HG02852 (cell line): ENCODE results near the gene SLC1A7.

Experiments used
- ATAC-seq: cut with Tn5 transposase; IDR thresholded peaks from one replicate; pipeline ENCODE4 v1.9.1; 2021; ENCODE audit warnings: mild to moderate bottlenecking, moderate library complexity; ENCODE audit not compliant: unreplicated experiment

SLC1A7 gene

DNA sequence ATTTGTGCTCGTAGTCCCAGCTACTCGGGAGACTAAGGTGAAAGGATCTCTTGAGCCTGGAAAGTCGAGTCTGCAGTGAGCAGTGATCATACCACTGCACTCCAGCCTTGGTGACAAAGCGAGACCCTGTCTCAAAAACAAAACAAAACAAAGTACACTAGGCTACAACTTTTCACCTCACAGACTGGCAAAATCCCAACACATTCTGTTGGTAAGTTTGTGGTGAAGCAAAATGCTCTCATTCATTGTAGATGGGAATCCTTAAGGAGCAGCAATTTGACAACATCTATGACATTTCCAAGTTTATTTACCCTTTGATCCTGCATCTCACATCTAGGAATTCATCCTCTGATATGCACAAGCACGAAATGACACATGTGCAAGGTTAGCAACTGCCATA lies 20.2 kb upstream of the SLC1A7 start:
- ATAC-seq: no peak

DNA sequence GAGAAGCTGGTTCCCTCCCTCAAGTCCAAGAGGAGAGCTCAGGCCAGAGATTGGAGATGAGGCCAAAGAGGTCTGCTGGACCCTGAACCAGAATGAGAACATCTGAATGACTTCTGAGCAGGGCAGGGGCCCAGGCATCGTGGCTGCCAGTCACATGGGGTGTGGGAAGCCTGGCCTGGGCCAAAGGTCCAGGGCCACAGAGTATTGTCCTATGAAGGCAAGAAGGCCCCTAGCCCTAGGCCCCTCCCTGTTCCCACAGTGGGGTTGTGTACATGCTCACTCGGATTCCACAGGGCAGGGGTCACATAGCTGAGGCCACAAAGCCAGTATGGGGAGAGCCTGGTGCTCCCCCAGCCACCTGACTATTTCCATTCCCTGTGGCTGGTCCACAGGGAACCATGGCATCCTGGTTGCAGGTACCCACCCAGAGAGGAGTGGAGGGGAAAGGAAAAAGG lies 18.5 kb upstream of the SLC1A7 start:
- ATAC-seq: no peak

DNA sequence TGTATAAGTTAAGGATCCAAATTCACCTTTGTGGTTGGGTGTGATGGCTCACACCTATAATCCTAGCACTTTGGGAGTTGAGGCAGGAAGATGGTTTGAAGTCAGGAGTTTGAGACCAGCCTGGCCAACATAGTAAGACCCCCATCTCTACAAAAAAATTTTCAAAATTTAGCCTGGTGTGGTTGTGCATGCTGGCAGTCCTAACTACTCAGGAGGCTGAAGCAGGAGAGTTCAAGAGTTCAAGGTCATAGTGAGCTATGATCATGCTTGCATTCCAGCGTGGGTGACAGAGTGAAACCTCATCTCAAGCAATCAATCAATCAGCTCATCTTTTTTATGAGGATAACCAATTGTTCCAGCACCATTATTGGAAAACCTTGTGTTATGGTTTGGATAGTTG lies 16.5 kb upstream of the SLC1A7 start:
- ATAC-seq: no peak

DNA sequence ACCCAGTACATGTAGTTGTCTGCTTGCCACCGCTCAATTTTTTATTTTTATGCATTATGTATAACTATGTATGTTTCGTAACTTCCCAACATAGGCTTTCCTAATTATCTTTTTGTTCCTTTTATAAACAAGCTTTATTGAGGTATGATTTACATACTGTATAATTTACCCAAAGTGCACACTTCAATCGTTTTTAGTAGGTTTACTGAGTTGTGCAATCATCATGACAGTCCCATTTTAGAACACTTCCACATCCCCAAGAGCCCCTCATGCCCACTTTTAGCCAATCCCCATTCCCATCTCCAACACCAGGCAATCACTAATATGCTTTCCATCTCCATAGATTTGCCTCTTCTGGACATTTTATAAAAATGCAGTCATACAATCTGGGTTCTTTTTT lies 14.3 kb upstream of the SLC1A7 start:
- ATAC-seq: no peak

DNA sequence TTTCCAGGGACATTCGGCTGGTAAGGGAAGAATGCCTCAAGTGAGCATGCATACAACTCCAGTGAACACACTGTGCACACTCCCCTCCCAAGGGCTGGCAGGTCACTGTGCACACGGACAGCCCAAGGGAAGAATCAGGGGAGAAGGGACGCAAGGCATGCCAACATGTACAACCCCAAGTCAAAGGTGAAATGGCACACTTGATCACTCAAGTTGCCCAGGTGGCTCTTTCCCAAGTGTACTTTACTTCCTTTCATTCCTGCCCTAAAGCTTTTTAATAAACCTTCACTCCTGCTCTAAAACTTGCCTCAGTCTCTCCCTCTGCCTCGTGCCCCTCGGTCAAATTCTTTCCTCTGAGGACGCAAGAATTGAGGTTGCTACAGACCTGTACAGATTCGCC lies 13.5 kb upstream of the SLC1A7 start:
- ATAC-seq: no peak

DNA sequence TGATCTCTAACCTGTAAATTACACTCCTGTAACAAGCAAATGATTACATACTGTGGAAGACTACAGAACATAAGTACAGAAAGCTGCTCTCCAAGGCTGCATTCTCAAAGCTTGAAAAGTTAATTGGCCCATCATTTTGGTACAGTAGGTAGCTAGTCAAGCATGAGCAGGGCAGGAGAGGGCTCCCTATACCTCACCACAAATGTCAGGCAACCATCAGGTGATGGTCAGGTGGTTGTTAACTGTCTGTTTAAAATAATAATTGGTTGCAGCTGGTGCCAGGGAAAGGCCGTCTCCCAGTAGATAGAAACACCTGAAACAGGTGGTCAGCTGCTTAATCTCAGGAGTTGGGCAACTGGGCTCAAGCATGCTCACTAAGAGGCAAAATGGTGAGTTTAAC lies 13.1 kb upstream of the SLC1A7 start:
- no peak for ATAC-seq

DNA sequence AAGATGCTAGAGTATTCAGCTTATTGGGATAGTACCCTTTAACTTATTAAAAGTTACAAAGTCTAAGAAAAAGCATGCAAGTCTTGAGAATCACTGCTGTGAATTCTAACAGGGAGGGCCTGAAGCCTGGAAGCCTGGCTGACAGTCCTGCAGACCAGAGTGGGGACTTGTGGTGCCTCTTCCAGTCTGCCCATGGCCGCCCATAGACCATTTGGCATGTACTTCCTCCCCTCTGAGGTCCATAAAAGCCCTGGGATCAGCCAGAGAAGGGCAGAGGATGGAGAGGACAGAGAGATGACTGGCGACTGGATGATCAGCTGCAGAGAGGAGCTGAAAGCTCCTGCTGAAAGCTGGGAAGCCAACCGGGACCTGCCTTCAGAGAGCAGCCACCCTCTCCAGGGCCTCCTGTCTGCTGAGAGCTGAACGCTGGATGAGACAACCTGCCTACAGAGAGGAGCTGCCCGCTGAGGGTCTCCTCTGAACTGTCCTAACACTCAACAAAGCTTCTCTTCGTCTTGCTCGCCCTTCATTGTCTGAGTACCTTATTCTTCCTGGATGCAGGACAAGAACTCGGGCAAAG lies 12.5 kb upstream of the SLC1A7 start:
- no peak for ATAC-seq

DNA sequence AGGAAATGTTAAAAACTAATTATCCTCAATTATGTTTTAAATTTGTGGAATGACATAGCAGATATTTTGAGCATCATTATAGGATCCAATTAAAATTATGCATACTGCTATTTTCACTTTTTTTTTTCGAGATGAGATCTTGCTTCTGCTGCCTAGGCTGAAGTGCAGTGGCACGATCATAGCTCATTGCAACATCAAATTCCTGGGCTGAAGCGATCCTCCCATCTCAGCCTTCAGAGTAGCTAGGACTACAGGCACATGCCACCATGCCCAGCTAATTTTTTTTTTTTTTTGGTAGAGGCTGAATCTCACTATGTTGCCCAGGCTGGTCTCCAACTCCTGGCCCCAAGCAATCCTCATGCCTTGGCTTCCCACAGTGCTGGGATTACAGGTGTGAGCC lies 11.3 kb upstream of the SLC1A7 start:
- ATAC-seq: no peak

DNA sequence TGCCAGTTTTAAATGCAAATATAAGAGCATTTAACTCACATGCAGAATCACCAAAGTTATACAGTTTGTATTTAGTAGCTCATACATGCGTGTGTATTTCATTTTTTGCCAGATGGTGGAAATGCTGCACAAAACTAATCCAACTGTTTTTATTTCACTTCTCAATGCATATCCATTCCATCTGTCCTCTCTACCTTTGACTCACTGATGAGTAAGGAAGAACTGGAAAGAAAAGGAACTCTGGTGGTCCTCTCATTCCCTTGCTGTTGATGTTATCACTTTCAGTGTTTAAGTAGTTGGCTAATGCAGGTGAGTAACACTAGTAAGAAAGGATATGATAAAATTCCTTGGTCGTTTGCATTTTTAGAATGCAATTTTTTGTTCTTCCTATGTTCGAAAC lies 5.7 kb upstream of the SLC1A7 start:
- ATAC-seq: no peak

DNA sequence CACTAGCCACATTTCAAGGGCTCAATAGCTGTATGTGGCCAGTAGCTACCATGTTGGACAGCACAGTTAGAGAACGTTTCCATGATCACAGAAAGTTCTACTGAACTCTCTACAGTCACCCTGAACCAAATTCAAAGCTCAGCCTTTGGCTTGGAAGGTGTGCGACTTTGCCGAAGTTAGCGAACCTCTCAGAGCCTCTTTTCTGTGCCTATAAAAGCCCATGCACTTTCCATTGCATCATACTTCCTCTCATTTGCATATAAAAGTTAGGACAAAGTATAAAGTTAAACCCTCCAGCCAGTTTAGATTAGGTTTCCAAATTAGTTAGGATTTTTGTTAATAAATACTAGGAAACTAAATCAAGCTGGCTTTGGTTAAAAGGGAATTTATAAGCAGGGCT lies 4.7 kb upstream of the SLC1A7 start:
- no peak for ATAC-seq

DNA sequence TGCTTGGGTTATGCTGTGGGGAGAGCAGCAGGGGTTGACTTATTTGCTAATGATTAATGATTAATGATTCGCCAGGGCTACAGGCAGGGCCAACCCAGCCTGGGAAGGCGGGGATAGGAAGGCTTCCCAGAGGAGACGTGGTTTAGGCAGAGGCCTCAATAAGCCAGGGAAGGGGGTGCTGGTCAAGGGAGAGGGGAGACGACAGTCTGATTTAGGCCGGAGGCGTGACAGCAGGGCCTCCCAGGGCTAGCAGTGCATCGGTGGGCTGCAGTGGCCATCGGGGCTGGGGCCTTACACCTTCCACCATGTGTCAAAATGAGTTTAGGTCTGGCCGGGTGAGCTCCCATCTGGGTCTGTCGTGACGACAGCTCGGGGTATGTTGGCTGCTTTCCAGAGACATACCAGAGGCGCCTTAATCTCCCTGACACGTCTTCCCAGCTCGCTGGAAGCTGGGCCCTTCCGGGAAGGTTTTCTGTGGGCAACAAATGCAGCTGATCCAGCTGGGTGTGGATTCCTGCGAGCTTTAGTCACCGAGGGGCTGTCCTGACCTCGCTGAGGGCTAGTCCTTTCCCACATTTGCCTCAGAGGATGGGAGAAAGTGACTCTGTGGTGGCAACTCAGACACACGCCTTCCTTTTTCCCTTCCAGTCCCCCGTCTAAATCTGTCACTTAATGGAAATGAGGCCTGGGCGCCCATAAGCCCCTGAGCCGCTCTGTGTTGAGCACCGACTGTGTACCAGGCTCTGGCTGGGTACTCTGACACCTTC lies 3.7 kb upstream of the SLC1A7 start:
- ATAC-seq: no peak

DNA sequence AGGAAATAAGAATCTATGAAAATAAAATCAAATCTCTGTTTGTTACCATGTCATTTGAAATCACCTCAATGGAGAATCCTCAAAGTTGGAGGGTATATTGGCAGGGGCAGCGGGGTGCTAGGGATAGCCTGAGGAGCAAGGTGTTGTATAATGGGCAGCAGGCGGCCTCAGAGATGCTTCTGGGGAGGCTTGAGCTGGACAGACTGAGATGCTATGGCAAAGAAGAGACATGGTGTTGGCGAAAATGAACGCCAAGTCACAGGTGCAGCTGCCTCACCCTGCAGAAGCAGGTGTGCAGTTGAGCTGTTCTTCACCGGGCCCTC lies 3.1 kb upstream of the SLC1A7 start:
- ATAC-seq: no peak

DNA sequence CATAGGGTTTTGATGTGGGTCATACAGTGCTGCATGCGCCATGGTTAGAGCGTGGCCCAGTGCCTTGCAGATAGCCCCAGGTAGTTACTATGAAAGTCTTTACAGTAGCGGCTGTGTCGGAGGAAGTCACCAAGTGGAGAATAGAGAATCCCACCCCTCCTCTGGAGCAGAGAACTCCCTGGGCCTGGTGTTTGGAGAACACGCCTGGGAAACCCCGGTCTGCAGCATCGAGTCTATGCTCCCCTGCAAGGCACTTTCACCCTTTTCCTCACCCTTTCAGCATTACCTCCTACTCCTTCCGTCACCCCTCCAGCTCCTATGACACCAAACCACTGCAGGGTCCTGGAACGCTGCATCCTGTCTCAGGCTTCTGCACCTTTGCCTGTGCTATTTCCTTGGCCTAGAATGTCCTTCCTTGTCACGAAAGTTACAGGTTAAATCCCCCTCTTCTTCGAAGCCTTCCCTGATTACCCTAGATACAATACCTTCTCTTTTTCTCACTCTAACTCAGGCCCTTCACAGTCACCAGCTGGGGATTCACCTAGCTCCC lies 2.7 kb upstream of the SLC1A7 start:
- ATAC-seq: no peak

DNA sequence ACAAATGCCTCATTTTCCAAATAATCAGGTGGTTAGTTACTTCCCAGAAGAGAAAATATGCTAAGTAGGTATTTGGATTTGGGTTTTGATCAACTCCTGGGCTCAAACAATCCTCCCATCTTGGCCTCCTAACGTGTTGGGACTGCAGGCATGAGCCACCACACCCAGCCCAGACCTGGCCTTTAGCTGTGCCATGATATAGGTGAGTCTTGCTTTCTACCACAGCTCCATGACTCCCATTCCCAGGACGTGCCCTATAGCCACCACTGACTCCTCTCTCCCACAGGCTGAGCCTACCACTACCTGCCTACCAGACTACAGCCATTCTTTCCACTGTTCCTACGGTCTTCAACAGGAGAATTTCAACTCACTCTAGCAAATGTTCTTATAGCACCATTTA lies 1.8 kb upstream of the SLC1A7 start:
- no peak for ATAC-seq

DNA sequence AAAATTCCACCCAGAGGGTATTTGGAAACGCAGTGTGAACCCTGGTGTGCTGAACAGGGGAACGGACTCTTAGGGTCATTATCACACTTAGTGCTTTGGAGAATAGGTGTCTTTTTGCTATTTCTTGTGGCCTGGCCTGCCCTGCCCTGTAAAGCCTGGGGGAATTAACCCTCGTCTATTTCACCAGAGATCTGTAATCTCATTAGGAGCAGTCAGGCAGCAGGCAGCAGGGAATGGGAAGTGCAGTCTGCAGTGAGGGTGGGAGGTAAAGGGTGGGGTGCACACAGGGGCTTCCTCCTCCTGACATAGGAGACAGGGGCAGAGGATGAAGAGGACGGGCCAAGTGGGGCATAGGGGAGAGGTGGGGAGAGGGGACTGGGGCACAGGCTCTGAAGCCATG lies 1.1 kb upstream of the SLC1A7 start:
- no peak for ATAC-seq

DNA sequence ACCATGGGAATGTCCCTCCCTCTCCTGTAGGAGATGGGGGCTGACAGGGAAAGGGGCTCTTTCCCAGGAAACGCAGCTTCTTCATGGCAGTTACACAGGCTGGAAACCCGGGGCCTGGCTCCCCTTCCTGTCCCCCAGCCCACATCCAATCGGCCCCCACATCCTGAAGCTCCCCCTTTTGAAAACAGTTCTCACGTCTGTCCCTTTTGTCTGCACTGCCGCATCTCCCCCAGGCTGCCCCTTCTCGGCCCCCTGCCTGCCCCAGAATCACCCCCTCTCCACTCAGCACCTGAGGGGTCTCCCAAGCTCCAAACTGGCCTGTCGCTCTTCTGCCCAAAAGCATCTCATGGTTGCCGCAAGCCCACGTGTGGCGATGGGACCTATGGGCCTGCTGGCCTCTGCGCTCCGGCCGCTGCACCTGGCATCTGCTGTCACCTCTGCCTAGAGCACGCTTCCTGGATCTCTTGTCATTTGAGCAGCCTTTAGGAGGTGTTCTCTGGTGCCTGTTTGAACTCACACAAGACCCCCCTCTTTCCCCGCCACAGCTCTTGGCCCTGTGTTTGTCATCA lies 867 bp downstream of the SLC1A7 start:
- no peak for ATAC-seq

DNA sequence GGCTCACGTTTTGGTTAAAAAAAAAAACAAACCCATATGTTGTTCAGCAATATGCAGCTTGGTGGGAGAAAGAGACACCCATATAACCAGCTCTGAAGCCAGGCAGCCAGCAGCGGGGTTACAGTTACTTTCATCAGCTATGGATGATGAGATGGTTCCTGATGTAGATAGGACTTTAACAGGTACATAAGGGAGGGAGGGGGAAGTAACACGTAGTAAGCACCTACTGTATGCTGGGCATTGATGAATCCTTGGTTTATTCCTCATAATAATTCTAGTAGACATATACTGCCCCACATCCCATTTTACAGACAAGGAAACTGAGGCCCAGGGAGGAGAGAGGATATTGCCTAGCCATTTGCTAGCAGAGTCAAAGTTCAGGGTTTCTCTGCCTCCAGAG lies 2.0 kb downstream of the SLC1A7 start:
- ATAC-seq: no peak

DNA sequence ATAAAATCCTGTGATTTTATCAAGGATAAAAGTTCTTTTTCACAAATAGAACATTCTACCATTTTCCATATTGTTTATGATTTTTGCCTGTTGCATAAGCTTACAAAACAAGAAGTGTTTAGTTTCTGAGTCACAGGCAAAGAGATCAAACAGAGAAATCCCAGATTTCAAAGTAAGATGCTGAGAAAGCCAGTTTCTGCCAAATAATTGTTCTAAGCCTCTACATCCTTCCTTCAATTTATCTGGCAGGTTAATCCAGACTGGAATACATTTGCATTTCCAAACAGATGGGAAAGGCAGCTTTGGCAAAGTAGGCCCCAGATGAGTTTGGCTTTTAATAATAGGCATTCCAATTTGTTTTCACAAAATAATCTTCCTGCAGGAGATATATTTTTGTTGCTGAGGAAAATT lies 2.5 kb downstream of the SLC1A7 start:
- ATAC-seq: no peak

DNA sequence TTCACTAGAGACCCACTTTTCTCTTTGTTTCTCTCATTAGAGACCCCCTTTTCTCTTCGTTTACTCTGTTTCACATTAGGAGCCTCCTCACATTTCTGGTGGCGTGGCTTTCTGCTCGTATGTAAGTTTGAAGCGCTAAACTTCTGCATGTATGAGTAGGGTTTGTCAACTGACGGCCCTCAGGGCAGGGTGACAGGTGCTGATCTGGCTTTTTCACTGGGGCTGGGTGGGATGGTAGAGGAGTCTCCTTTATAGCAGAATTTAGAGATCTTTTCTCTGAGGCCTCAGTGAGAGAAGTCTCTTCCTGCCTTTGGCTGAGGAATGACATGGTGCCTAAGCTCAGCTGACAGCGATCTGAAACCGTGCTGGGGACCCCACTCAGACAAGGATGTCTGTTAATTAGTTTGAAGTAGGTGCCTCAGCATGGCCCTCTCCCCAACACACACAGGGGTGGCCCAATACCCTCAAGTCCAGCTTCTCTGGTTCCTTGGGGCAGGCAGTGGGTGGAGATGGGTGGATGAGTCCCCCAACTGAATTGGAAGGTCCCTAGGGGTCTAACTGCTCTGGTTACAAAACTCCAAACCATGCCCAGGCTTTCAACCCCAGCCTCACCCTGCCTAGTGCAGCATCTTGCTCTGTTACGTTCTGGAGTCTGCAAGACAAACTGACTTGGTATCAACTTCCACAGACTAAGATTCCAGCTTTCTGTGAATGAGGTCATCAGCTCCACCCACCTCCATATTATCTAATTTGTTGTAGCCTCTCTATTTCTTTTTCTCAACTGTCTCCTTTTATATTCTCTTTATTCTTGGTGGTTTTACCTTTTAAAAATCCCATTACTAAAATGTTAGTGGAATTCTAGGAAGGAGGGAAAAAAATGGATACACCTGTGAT lies 3.2 kb downstream of the SLC1A7 start:
- ATAC-seq: no peak

DNA sequence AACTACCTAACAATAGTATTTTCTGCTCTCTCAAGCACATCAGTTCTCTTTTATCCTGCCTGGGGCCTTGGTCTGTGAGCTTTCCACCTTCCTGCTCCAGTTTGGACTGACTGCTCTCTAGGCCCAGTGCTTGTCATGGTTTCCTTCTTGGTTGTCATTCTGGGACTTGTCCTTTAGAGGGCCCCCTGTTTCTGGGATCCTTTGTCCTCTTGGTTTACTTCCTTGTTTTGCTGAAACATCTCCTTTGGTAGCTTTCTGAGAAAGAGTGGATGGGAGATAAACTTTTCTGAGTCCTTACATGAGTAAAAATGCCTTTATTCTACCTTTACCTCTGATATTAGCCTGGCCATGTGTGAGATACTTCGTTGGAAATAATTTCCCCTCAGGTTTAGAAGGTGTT lies 4.7 kb downstream of the SLC1A7 start:
- no peak for ATAC-seq

DNA sequence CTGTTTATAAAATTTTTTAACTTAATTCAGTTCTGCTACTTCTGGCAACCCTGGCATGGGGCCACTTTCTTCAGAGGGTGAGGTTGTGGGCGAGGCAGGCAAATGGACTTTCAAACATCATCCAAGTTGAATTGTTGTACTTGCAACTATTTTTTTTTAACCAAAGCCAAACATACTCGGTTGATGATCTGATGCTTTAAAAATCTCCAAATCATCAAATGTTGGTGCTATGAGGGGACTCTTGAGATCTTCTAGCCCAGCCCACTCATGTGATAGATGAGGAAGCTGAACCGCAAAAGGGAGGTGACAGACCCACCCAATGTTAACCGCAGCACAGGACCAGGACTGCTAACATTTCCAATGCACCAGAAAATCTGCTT lies 6.7 kb downstream of the SLC1A7 start:
- ATAC-seq: no peak
